ENCODE data around the gene DYNC1I1.

DYNC1I1 gene

GRCh38 chr7:95863623-95864022, 91.3 kb downstream of the DYNC1I1 start:
- no peak for DNase-seq

- DNase-seq, result no peak
These were observed 93.5 kb downstream of the DYNC1I1 start for GRCh38 chr7:95865716-95866371.

GRCh38 chr7:95867309-95867708, 95.0 kb downstream of the DYNC1I1 start:
- DNase-seq, result peak; percentile 64

- DNase-seq, result peak; percentile 64
These were observed 98.9 kb downstream of the DYNC1I1 start for GRCh38 chr7:95871075-95871848.

- DNase-seq, result no peak
These were observed 99.5 kb downstream of the DYNC1I1 start for GRCh38 chr7:95871896-95872295.

GRCh38 chr7:95874129-95874528, 101.8 kb downstream of the DYNC1I1 start:
- no peak for DNase-seq

GRCh38 chr7:95874541-95875265, 102.3 kb downstream of the DYNC1I1 start:
- no peak for DNase-seq

- DNase-seq, result no peak
These were observed 103.2 kb downstream of the DYNC1I1 start for GRCh38 chr7:95875519-95875918.

GRCh38 chr7:95878677-95879076, 106.3 kb downstream of the DYNC1I1 start:
- no peak for DNase-seq

- no peak for DNase-seq
These were observed 109.2 kb downstream of the DYNC1I1 start for GRCh38 chr7:95881597-95881996.

- DNase-seq, result no peak
These were observed 110.9 kb downstream of the DYNC1I1 start for GRCh38 chr7:95883217-95883616.

- peak; percentile 80 for DNase-seq
These were observed 114.2 kb downstream of the DYNC1I1 start for GRCh38 chr7:95886501-95887090.

GRCh38 chr7:95893484-95893883, 121.1 kb downstream of the DYNC1I1 start:
- DNase-seq, result no peak

GRCh38 chr7:95897557-95898251, 125.3 kb downstream of the DYNC1I1 start:
- DNase-seq, result peak; percentile 90

GRCh38 chr7:95899919-95900513, 127.7 kb downstream of the DYNC1I1 start:
- no peak for DNase-seq

GRCh38 chr7:95901006-95901405, 128.7 kb downstream of the DYNC1I1 start:
- DNase-seq, result no peak

- peak; percentile 19 for DNase-seq
These were observed 131.7 kb downstream of the DYNC1I1 start for GRCh38 chr7:95904099-95904498.

- no peak for DNase-seq
These were observed 132.8 kb downstream of the DYNC1I1 start for GRCh38 chr7:95905167-95905566.

GRCh38 chr7:95906851-95907250, 134.5 kb downstream of the DYNC1I1 start:
- no peak for DNase-seq

- DNase-seq, result no peak
These were observed 135.0 kb downstream of the DYNC1I1 start for GRCh38 chr7:95907337-95907736.

GRCh38 chr7:95908499-95908898, 136.1 kb downstream of the DYNC1I1 start:
- DNase-seq, result no peak

GRCh38 chr7:95910341-95910740, 138.0 kb downstream of the DYNC1I1 start:
- no peak for DNase-seq

Data from NCI-H2029 treated with DMSO at 0.1 percent for 48 hours (cell line).